NCI-H2196 treated with DMSO at 0.1 percent for 48 hours (cell line): ENCODE measurements around the gene USP4.
"Not testable (repeated sequence)": the region's sequence is repeated elsewhere in the genome, so short reads cannot be mapped to it uniquely, and the experiment has no call there.

Experiments used
- DNase-seq: peaks from one replicate; lab custom pipeline; 2025; ENCODE audit not compliant: unreplicated experiment; lab: John Stamatoyannopoulos, UW

USP4 gene

GRCh38 chr3:49255112-49255511 is 84.7 kb downstream of the USP4 start:
- no peak for DNase-seq

- no peak for DNase-seq
Measured at GRCh38 chr3:49253512-49253911, 86.3 kb downstream of the USP4 start.

GRCh38 chr3:49248840-49249227 is 91.0 kb downstream of the USP4 start:
- DNase-seq = no peak

- no peak for DNase-seq
Measured at GRCh38 chr3:49244581-49245205, 95.2 kb downstream of the USP4 start.

GRCh38 chr3:49240091-49240490 is 99.8 kb downstream of the USP4 start:
- not testable (repeated sequence) for DNase-seq

GRCh38 chr3:49238274-49239127 is 101.4 kb downstream of the USP4 start:
- DNase-seq = no peak

GRCh38 chr3:49237344-49237743 is 102.5 kb downstream of the USP4 start:
- no peak for DNase-seq

- DNase-seq = no peak
Measured at GRCh38 chr3:49236226-49236625, 103.6 kb downstream of the USP4 start.

GRCh38 chr3:49228817-49229216 is 111.0 kb downstream of the USP4 start:
- DNase-seq = not testable (repeated sequence)
